GM21390 (cell line): ENCODE measurements around the gene PRRX1.

Experiments used
- ATAC-seq: cut with Tn5 transposase; IDR thresholded peaks from one replicate; pipeline ENCODE4 v1.9.1; 2021; ENCODE audit not compliant: unreplicated experiment

Gene PRRX1

GRCh38 chr1:170714938-170715337, 51.0 kb downstream of the PRRX1 start:
- ATAC-seq = no peak

- no peak for ATAC-seq
These were observed 53.0 kb downstream of the PRRX1 start for GRCh38 chr1:170716835-170717429.

GRCh38 chr1:170720661-170721060, 56.7 kb downstream of the PRRX1 start:
- no peak for ATAC-seq

GRCh38 chr1:170721621-170722020, 57.7 kb downstream of the PRRX1 start:
- ATAC-seq = no peak

GRCh38 chr1:170723518-170723917, 59.6 kb downstream of the PRRX1 start:
- ATAC-seq = no peak

- no peak for ATAC-seq
These were observed 61.4 kb downstream of the PRRX1 start for GRCh38 chr1:170725326-170725725.

GRCh38 chr1:170727963-170728362, 64.0 kb downstream of the PRRX1 start:
- ATAC-seq = no peak

- no peak for ATAC-seq
These were observed 65.5 kb downstream of the PRRX1 start for GRCh38 chr1:170729225-170730002.

GRCh38 chr1:170730014-170730413, 66.1 kb downstream of the PRRX1 start:
- ATAC-seq = no peak

GRCh38 chr1:170730438-170730837, 66.5 kb downstream of the PRRX1 start:
- ATAC-seq = no peak

- ATAC-seq = no peak
These were observed 67.8 kb downstream of the PRRX1 start for GRCh38 chr1:170731566-170732251.

GRCh38 chr1:170732252-170732588, 68.3 kb downstream of the PRRX1 start:
- ATAC-seq = no peak

- no peak for ATAC-seq
These were observed 70.7 kb downstream of the PRRX1 start for GRCh38 chr1:170734412-170735175.

- ATAC-seq = no peak
These were observed 71.7 kb downstream of the PRRX1 start for GRCh38 chr1:170735366-170736263.

- ATAC-seq = no peak
These were observed 75.9 kb downstream of the PRRX1 start for GRCh38 chr1:170739803-170740202.

- ATAC-seq = no peak
These were observed 77.7 kb downstream of the PRRX1 start for GRCh38 chr1:170741678-170742077.

- ATAC-seq = no peak
These were observed 78.7 kb downstream of the PRRX1 start for GRCh38 chr1:170742600-170742999.

GRCh38 chr1:170743083-170743482, 79.2 kb downstream of the PRRX1 start:
- ATAC-seq = no peak

GRCh38 chr1:170749549-170749948, 85.6 kb downstream of the PRRX1 start:
- no peak for ATAC-seq

- ATAC-seq = no peak
These were observed 86.0 kb downstream of the PRRX1 start for GRCh38 chr1:170749959-170750358.
